HG02884 (cell line): Measurements from ENCODE around the gene MMD.
"Not testable (repeated sequence)": the region's sequence is repeated elsewhere in the genome, so short reads cannot be mapped to it uniquely, and the experiment has no call there.

Experiments used
- ATAC-seq: cut with Tn5 transposase; IDR thresholded peaks from one replicate; pipeline ENCODE4 v1.9.1; 2021; ENCODE audit warnings: mild to moderate bottlenecking, moderate library complexity; ENCODE audit not compliant: unreplicated experiment

MMD gene

GRCh38 chr17:55402374-55402773 lies 19.3 kb downstream of the MMD start:
- ATAC-seq: no peak

GRCh38 chr17:55398689-55399088 lies 22.9 kb downstream of the MMD start:
- ATAC-seq: no peak

GRCh38 chr17:55395803-55396505 lies 25.7 kb downstream of the MMD start:
- no peak for ATAC-seq

GRCh38 chr17:55394357-55395021 lies 27.1 kb downstream of the MMD start:
- no peak for ATAC-seq

GRCh38 chr17:55391764-55392467 lies 29.7 kb downstream of the MMD start:
- no peak for ATAC-seq

GRCh38 chr17:55391244-55391757 lies 30.3 kb downstream of the MMD start:
- ATAC-seq: no peak

- no peak for ATAC-seq
Observed at GRCh38 chr17:55390364-55390977, 31.2 kb downstream of the MMD start.

GRCh38 chr17:55389715-55390114 lies 31.9 kb downstream of the MMD start:
- ATAC-seq: not testable (repeated sequence)

- ATAC-seq: no peak
Observed at GRCh38 chr17:55388842-55389241, 32.8 kb downstream of the MMD start.

GRCh38 chr17:55386796-55387332 lies 34.8 kb downstream of the MMD start:
- no peak for ATAC-seq

GRCh38 chr17:55384643-55385232 lies 36.9 kb downstream of the MMD start:
- ATAC-seq: no peak

- ATAC-seq: no peak
Observed at GRCh38 chr17:55383771-55384642, 37.6 kb downstream of the MMD start.

GRCh38 chr17:55381017-55381770 lies 40.4 kb downstream of the MMD start:
- no peak for ATAC-seq

- ATAC-seq: no peak
Observed at GRCh38 chr17:55377671-55378275, 43.9 kb downstream of the MMD start.

GRCh38 chr17:55368706-55369105 lies 52.9 kb downstream of the MMD start:
- no peak for ATAC-seq

- no peak for ATAC-seq
Observed at GRCh38 chr17:55366020-55366481, 55.6 kb downstream of the MMD start.

- ATAC-seq: no peak
Observed at GRCh38 chr17:55363033-55363432, 58.6 kb downstream of the MMD start.

GRCh38 chr17:55360971-55361370 lies 60.7 kb downstream of the MMD start:
- ATAC-seq: no peak
